Sigmoid colon (tissue), 4 donors: Measurements from ENCODE around the gene C2CD4C.

Experiments used
- EP300 ChIP-seq, 4 donors: sonication (generic); formaldehyde crosslinking; IDR thresholded peaks; one replicate each; pipeline ENCODE4 v1.6.1; 2017; ENCODE audit warnings: antibody characterized with exemption in 4 of 4
- POLR2A ChIP-seq, 2 donors: fragments of 450-650 bp; IDR thresholded peaks; one replicate each; pipeline ENCODE4 v1.6.1; 2016; ENCODE audit warnings: antibody characterized with exemption in 2 of 2, mild to moderate bottlenecking in 2 of 2, moderate library complexity in 2 of 2
- POLR2AphosphoS5 ChIP-seq, 4 donors: sonication (generic); formaldehyde crosslinking; IDR thresholded peaks; one replicate each; pipeline ENCODE4 v1.6.1; 2017; ENCODE audit warnings: antibody characterized with exemption in 4 of 4
- TF ChIP-seq, protein P1 (sequence below), 4 experiments: fragments of 450-650 bp in 3 of 4; fragments of 200-600 bp in 1 of 4; IDR thresholded peaks; one replicate each; pipeline ENCODE4 v1.5.1; 2016 to 2019; ENCODE audit warnings: antibody characterized with exemption in 4 of 4, mild to moderate bottlenecking in 3 of 4, moderate library complexity in 2 of 4

DNA sequence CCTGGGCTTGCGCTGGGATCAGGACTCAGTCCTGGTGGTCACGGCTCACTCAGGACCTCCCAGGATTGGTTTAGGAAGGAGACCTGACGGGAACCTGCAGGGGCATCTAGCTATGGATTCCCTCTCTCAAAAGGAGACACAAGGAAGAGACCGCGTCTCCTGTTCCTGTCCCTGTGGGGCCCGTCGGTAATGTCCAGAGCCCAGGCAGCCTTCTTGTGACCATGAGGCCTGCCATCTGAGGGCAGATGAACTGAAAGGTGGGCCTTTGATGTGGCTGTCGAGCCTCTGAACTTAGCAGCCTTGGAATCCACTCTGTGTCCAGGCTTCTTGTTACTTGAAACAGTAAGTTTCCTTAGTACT, 32.9 kb downstream of the C2CD4C start:
- no peak for TF ChIP-seq POLR2A (IDR thresholded peaks at IDR 0.05)
- TF ChIP-seq, protein P1, sequence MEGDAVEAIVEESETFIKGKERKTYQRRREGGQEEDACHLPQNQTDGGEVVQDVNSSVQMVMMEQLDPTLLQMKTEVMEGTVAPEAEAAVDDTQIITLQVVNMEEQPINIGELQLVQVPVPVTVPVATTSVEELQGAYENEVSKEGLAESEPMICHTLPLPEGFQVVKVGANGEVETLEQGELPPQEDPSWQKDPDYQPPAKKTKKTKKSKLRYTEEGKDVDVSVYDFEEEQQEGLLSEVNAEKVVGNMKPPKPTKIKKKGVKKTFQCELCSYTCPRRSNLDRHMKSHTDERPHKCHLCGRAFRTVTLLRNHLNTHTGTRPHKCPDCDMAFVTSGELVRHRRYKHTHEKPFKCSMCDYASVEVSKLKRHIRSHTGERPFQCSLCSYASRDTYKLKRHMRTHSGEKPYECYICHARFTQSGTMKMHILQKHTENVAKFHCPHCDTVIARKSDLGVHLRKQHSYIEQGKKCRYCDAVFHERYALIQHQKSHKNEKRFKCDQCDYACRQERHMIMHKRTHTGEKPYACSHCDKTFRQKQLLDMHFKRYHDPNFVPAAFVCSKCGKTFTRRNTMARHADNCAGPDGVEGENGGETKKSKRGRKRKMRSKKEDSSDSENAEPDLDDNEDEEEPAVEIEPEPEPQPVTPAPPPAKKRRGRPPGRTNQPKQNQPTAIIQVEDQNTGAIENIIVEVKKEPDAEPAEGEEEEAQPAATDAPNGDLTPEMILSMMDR (IDR thresholded peaks at IDR 0.05): no peak
- TF ChIP-seq POLR2AphosphoS5 (IDR thresholded peaks at IDR 0.05): no peak
- TF ChIP-seq EP300 (IDR thresholded peaks at IDR 0.05): no peak
